Esophagus squamous epithelium (tissue), 4 donors: ENCODE results near the gene KLK13.

Experiments
- CTCF ChIP-seq, 6 experiments: fragments of 450-650 bp in 4 of 6; fragments of 200-600 bp in 2 of 6; sonication (generic) in 2 of 6; IDR thresholded peaks; one replicate each; pipeline ENCODE4 v1.5.1; 2016 to 2019; ENCODE audit warnings: antibody characterized with exemption in 6 of 6, mild to moderate bottlenecking in 4 of 6, moderate library complexity in 4 of 6
- POLR2A ChIP-seq, 4 donors: fragments of 450-650 bp; IDR thresholded peaks; one replicate each; pipeline ENCODE4 v1.6.1; 2017; ENCODE audit warnings: antibody characterized with exemption in 4 of 4, mild to moderate bottlenecking in 4 of 4, moderate library complexity in 3 of 4

- TF ChIP-seq CTCF (IDR thresholded peaks at IDR 0.05) (no peak), POLR2A (IDR thresholded peaks at IDR 0.05) (no peak)
Measured at GRCh38 chr19:51093510-51094345, 28.8 kb upstream of the KLK13 start.
